ENCODE data around the gene LCTL. TPM values are rescaled to one million over a fixed set of nuclear protein-coding genes. Genes with fewer than 3 reads are reported as not detected.

Gene LCTL
- total RNA-seq, 2 experiments from 2014 or later: not detected

DNA sequence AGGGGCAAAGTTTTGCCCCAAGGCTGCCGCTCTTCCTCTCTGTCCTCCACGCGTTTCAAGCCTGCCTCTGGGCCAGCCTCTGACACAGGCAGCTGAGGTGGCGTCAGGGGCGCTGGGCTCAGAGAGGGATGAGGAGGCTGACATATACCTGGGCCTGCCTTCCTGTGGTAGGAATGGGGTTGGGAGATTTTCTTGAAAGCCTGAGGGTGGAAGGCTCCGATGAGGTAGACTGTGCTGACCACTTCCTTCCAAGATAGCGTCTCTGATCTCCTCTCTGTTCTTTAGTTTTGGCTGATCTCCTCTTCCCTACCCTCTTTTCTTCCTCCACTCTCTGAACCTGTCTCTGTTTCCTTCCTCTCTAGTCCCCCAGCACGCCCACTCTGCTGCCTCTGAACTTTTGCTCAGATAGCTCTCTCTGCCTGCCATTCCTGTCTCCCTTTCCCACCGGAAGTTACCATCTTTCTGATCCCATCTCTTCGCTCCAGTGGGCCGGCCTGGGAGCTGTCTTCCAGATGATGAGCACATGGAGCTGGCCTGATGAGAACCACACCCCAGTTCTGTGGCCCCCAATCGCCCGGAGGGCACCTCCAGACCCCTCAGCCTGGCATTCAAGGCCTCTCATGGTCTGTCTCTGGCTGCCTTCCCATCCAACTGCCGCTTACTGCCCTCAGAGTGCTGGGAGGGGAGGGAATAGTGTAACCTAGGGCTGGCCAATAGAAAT lies 32.5 kb upstream of the LCTL start:
- intact Hi-C loops (cut with micrococcal nuclease): no loop called here
- H3K4me1 Mint-ChIP-seq (ENCODE audit: low read depth): peaks cover 9% of the 10 kb centered on the region
- H3K27ac Mint-ChIP-seq: peak overlapping the region; percentile 52
- TF ChIP-seq, protein P1, sequence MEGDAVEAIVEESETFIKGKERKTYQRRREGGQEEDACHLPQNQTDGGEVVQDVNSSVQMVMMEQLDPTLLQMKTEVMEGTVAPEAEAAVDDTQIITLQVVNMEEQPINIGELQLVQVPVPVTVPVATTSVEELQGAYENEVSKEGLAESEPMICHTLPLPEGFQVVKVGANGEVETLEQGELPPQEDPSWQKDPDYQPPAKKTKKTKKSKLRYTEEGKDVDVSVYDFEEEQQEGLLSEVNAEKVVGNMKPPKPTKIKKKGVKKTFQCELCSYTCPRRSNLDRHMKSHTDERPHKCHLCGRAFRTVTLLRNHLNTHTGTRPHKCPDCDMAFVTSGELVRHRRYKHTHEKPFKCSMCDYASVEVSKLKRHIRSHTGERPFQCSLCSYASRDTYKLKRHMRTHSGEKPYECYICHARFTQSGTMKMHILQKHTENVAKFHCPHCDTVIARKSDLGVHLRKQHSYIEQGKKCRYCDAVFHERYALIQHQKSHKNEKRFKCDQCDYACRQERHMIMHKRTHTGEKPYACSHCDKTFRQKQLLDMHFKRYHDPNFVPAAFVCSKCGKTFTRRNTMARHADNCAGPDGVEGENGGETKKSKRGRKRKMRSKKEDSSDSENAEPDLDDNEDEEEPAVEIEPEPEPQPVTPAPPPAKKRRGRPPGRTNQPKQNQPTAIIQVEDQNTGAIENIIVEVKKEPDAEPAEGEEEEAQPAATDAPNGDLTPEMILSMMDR (IDR thresholded peaks at IDR 0.05): no peak
- POLR2A ChIA-PET: no interaction called here
- H3K9me3 Mint-ChIP-seq: no peaks in the 10 kb centered on the region
- H3K27me3 Mint-ChIP-seq: no peaks in the 10 kb centered on the region
- DNase-seq: peak; percentile 35
- no peaks in the 10 kb centered on the region for H3K36me3 Mint-ChIP-seq (ENCODE audit: low read depth)
- no peak overlapping the region for H3K4me3 Mint-ChIP-seq
- CTCF ChIA-PET: interaction anchor here (0.6 to 1.0 kb wide), 2 partner anchors 9 to 328 kb away, joined by 3 read pairs; no protein-coding TSS in a partner anchor
- ATAC-seq: peak; percentile 76

DNA sequence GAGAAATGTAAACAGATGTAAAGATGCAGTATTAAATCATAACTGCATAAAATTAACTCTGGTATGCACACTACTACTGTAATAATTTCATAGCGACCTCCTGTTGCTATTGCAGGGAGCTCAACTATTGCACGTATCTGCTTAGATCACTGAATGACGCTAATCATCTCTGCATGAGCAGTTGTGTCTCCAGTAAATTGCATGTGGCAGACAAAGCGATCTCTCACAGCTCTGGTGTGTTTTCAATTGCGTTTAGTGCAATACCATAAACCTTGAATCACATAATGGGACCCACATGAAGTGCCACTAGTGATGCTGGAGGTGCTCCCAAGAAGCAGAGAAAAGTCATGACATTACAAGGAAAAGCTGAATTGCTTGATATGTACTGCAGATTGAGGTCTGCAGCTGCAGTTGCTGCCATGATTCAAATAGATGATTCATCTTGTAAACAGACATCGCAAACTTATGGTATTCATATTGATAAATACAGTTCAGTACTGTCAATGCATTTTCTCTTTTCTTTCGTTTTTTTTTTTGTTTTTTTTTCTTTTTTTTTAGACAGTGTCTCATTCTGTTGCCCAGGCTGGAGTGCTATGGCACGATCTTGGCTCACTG lies 30.2 kb upstream of the LCTL start:
- ChIA-PET POLR2A (interaction anchor here (0.6 kb wide), 1 partner anchor 94 kb away, joined by 3 read pairs; no protein-coding TSS in a partner anchor), CTCF (interaction anchor here (1.0 kb wide), 1 partner anchor 23 kb away, joined by 4 read pairs; no protein-coding TSS in a partner anchor)
- TF ChIP-seq, protein P1 (IDR thresholded peaks at IDR 0.05): no peak

GRCh38 chr15:66595332-66595731 lies 29.5 kb upstream of the LCTL start:
- no peaks in the 10 kb centered on the region for H3K9me3 Mint-ChIP-seq
- CTCF ChIA-PET: no interaction called here
- H3K4me3 Mint-ChIP-seq: no peak overlapping the region
- intact Hi-C loops (cut with micrococcal nuclease): no loop called here
- TF ChIP-seq, protein P1 (IDR thresholded peaks at IDR 0.05): no peak
- H3K36me3 Mint-ChIP-seq (ENCODE audit: low read depth): no peaks in the 10 kb centered on the region
- peaks cover 9% of the 10 kb centered on the region for H3K4me1 Mint-ChIP-seq (ENCODE audit: low read depth)
- DNase-seq (no peak), ATAC-seq (no peak)
- no peak overlapping the region for H3K27ac Mint-ChIP-seq
- H3K27me3 Mint-ChIP-seq: no peaks in the 10 kb centered on the region
- POLR2A ChIA-PET: interaction anchor here (0.6 kb wide), 1 partner anchor 94 kb away, joined by 3 read pairs; no protein-coding TSS in a partner anchor

More for the DNA sequence above, 30.2 kb upstream of the LCTL start:
- H3K27me3 Mint-ChIP-seq: no peaks in the 10 kb centered on the region
- DNase-seq: no peak
- H3K9me3 Mint-ChIP-seq: no peaks in the 10 kb centered on the region
- no peaks in the 10 kb centered on the region for H3K36me3 Mint-ChIP-seq (ENCODE audit: low read depth)
- H3K27ac Mint-ChIP-seq: no peak overlapping the region
- no peak for ATAC-seq
- intact Hi-C loops (cut with micrococcal nuclease): no loop called here
- no peak overlapping the region for H3K4me3 Mint-ChIP-seq
- peaks cover 9% of the 10 kb centered on the region for H3K4me1 Mint-ChIP-seq (ENCODE audit: low read depth)

GRCh38 chr15:66594836-66595235 lies 29.0 kb upstream of the LCTL start:
- Mint-ChIP-seq H3K27ac (no peak overlapping the region), H3K4me1 (ENCODE audit: low read depth) (peaks cover 9% of the 10 kb centered on the region), H3K9me3 (no peaks in the 10 kb centered on the region), H3K4me3 (no peak overlapping the region), H3K27me3 (no peaks in the 10 kb centered on the region), H3K36me3 (ENCODE audit: low read depth) (no peaks in the 10 kb centered on the region)
- intact Hi-C loops (cut with micrococcal nuclease): no loop called here
- DNase-seq (no peak), ATAC-seq (no peak)
- CTCF ChIA-PET: no interaction called here
- TF ChIP-seq, protein P1 (IDR thresholded peaks at IDR 0.05): no peak
- POLR2A ChIA-PET: no interaction called here

- Mint-ChIP-seq H3K27ac (no peak overlapping the region), H3K4me3 (no peak overlapping the region), H3K36me3 (ENCODE audit: low read depth) (no peaks in the 10 kb centered on the region), H3K27me3 (no peaks in the 10 kb centered on the region), H3K9me3 (no peaks in the 10 kb centered on the region), H3K4me1 (ENCODE audit: low read depth) (peaks cover 9% of the 10 kb centered on the region)
- intact Hi-C loops (cut with micrococcal nuclease): no loop called here
- ChIA-PET CTCF (no interaction called here), POLR2A (no interaction called here)
- TF ChIP-seq, protein P1 (IDR thresholded peaks at IDR 0.05): no peak
- DNase-seq (no peak), ATAC-seq (no peak)
These were observed 28.5 kb upstream of the LCTL start for GRCh38 chr15:66594344-66594743.

Measured in activated CD8-positive, alpha-beta T cell treated with anti-CD3 and anti-CD28 coated beads for 36 hours (primary cell).